ENCODE data around the gene DNER. TPM values are rescaled to one million over a fixed set of nuclear protein-coding genes. Genes with fewer than 3 reads are reported as not detected.

Gene DNER
- total and polyA plus RNA-seq, 2 of the 4 experiments (the other 2 are of a cell fraction) = under 0.01 to 0.14 TPM

GRCh38 chr2:229530434-229530833 is 183.9 kb downstream of the DNER start:
- no peak overlapping the region for H2AK9ac ChIP-seq (replicated peaks; ENCODE audit: low read depth, low read length, poor library complexity)
- no peak overlapping the region for H3K4me2 ChIP-seq (ENCODE audit: low read depth, low read length)
- H2BK20ac ChIP-seq (ENCODE audit: low read depth, low read length) = no peak overlapping the region
- no peak overlapping the region for H3K18ac ChIP-seq (ENCODE audit: low read depth, low read length)
- no peak overlapping the region for H2AFZ ChIP-seq (replicated peaks; ENCODE audit: low read length, poor library complexity)
- TF ChIP-seq, protein P1, sequence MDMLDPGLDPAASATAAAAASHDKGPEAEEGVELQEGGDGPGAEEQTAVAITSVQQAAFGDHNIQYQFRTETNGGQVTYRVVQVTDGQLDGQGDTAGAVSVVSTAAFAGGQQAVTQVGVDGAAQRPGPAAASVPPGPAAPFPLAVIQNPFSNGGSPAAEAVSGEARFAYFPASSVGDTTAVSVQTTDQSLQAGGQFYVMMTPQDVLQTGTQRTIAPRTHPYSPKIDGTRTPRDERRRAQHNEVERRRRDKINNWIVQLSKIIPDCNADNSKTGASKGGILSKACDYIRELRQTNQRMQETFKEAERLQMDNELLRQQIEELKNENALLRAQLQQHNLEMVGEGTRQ (IDR thresholded peaks at IDR 0.05; ENCODE audit: low read depth, low read length) = no peak
- TF ChIP-seq NFE2L2 (IDR thresholded peaks at IDR 0.05; ENCODE audit: low read depth, low read length) (no peak), RAD21 (IDR thresholded peaks at IDR 0.05; ENCODE audit: low read length) (no peak), MAZ (IDR thresholded peaks at IDR 0.05; ENCODE audit: borderline replicate concordance, low read depth, low read length) (no peak), SMC3 (IDR thresholded peaks at IDR 0.05; ENCODE audit: low read depth, low read length) (no peak), MAFK (IDR thresholded peaks at IDR 0.05; ENCODE audit: low read depth, low read length) (no peak), RCOR1 (IDR thresholded peaks at IDR 0.05; ENCODE audit: insufficient replicate concordance, low read length) (no peak), FOS (IDR thresholded peaks at IDR 0.05; ENCODE audit: low read depth, low read length) (no peak), RFX5 (IDR thresholded peaks at IDR 0.05; ENCODE audit: low read depth, low read length) (no peak), BHLHE40 (IDR thresholded peaks at IDR 0.05; ENCODE audit: low read depth, low read length) (no peak), CEBPB (IDR thresholded peaks at IDR 0.05; ENCODE audit: low read depth, low read length) (no peak), ELK1 (IDR thresholded peaks at IDR 0.05; ENCODE audit: borderline replicate concordance, low read depth, low read length) (no peak), MXI1 (IDR thresholded peaks at IDR 0.05; ENCODE audit: borderline replicate concordance, low read depth, low read length) (no peak), POLR2A (IDR thresholded peaks at IDR 0.05; ENCODE audit: low read depth, low read length) (no peak), CHD1 (IDR thresholded peaks at IDR 0.05; ENCODE audit: low read depth, low read length) (no peak)
- TF ChIP-seq, protein P2, sequence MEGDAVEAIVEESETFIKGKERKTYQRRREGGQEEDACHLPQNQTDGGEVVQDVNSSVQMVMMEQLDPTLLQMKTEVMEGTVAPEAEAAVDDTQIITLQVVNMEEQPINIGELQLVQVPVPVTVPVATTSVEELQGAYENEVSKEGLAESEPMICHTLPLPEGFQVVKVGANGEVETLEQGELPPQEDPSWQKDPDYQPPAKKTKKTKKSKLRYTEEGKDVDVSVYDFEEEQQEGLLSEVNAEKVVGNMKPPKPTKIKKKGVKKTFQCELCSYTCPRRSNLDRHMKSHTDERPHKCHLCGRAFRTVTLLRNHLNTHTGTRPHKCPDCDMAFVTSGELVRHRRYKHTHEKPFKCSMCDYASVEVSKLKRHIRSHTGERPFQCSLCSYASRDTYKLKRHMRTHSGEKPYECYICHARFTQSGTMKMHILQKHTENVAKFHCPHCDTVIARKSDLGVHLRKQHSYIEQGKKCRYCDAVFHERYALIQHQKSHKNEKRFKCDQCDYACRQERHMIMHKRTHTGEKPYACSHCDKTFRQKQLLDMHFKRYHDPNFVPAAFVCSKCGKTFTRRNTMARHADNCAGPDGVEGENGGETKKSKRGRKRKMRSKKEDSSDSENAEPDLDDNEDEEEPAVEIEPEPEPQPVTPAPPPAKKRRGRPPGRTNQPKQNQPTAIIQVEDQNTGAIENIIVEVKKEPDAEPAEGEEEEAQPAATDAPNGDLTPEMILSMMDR (conservative IDR thresholded peaks at IDR 0.05; ENCODE audit: low read depth, low read length) = no peak
- H4K5ac ChIP-seq (ENCODE audit: low read depth, low read length) = no peak overlapping the region
- no peak overlapping the region for H3K4ac ChIP-seq (ENCODE audit: low read depth, low read length)
- H3K9ac ChIP-seq (ENCODE audit: low read depth, low read length) = no peak overlapping the region
- H4K91ac ChIP-seq (ENCODE audit: insufficient read depth, low read depth, low read length) = no peak overlapping the region
- H3K23ac ChIP-seq (ENCODE audit: low read depth, low read length) = no peak overlapping the region
- H3K27me3 ChIP-seq (ENCODE audit: control insufficient read depth, insufficient read depth, low read length) = no peaks in the 10 kb centered on the region
- no peak overlapping the region for H2AK5ac ChIP-seq (ENCODE audit: low read depth, low read length)
- ChIA-PET POLR2A (ENCODE audit: unreplicated experiment) (no interaction called here), CTCF (no interaction called here)
- no peaks in the 10 kb centered on the region for H3K79me1 ChIP-seq (ENCODE audit: low read depth in 1 of 2, low read length in 2 of 2)
- no peak overlapping the region for H4K8ac ChIP-seq (ENCODE audit: low read depth in 2 of 2, low read length in 2 of 2)
- H3K56ac ChIP-seq (ENCODE audit: extremely low read depth, insufficient read depth, low read length) = no peak overlapping the region
- no peak overlapping the region for H3K27ac ChIP-seq (ENCODE audit: insufficient read depth, low read length)
- peaks cover 13% of the 10 kb centered on the region for H3K9me3 ChIP-seq (ENCODE audit: control insufficient read depth, insufficient read depth, low read length)
- H4K20me1 ChIP-seq (ENCODE audit: insufficient read depth, low read length) = no peaks in the 10 kb centered on the region
- ATAC-seq (ENCODE audit: low read depth) = no peak
- no peak overlapping the region for H3K4me3 ChIP-seq (ENCODE audit: insufficient read depth, low read depth, low read length)
- dilution Hi-C loops (cut with HindIII; ENCODE audit: low sequenced_read_pairs, unreplicated experiment) (no loop called here), in situ Hi-C loops (cut with MboI; ENCODE audit: low sequenced_read_pairs) (no loop called here), intact Hi-C loops (cut with micrococcal nuclease) (no loop called here)
- H3K4me1 ChIP-seq (ENCODE audit: control insufficient read depth, insufficient read depth, low read length) = no peaks in the 10 kb centered on the region
- DNase-seq = no peak
- H3K9me1 ChIP-seq (ENCODE audit: insufficient read depth, low read length) = no peaks in the 10 kb centered on the region
- H3K36me3 ChIP-seq (ENCODE audit: control insufficient read depth, insufficient read depth, low read length) = no peaks in the 10 kb centered on the region
- no peak overlapping the region for H3K14ac ChIP-seq (replicated peaks; ENCODE audit: low read depth, low read length)
- no TSS peak for BruUV-seq (replicated peaks)
- H2BK15ac ChIP-seq (ENCODE audit: low read depth, low read length) = no peak overlapping the region
- WGBS, 2 experiments (ENCODE audit: extremely low coverage in 2 of 2, insufficient read length in 1 of 2) = 74% methylated on average over 4 of the region's 6 CpGs; no CpG with 5 or more reads in 1 of the 2 experiments
- H2BK5ac ChIP-seq (ENCODE audit: low read depth, low read length, poor library complexity, severe bottlenecking) = no peak overlapping the region
- no peak overlapping the region for H2BK120ac ChIP-seq (ENCODE audit: low read depth, low read length)

Measured in IMR-90 (cell line).